Measurements from ENCODE around the gene CES3. TPM values are rescaled to one million over a fixed set of nuclear protein-coding genes. Genes with fewer than 3 reads are reported as not detected.
A peak's percentile ranks its signal among the peaks of the same experiment; 100 is the strongest.
"Not testable (repeated sequence)": the region's sequence is repeated elsewhere in the genome, so short reads cannot be mapped to it uniquely, and the experiment has no call there.

The CES3 gene
- total RNA-seq, 1 donor from 2014 or later, result 0.29 TPM

- no peak overlapping the region for H3K4me3 Mint-ChIP-seq
Observed at GRCh38 chr16:66953462-66954096, 7.5 kb upstream of the CES3 start.

GRCh38 chr16:66954097-66954659 lies 6.9 kb upstream of the CES3 start:
- intact Hi-C loops (cut with micrococcal nuclease), result loop anchor here (1.0 to 2.0 kb wide), 5 partner anchors 23 to 511 kb away; no protein-coding TSS in a partner anchor
- ChIA-PET CTCF (interaction anchor here (0.6 to 1.3 kb wide), 7 partner anchors 21 to 560 kb away, joined by 3 to 5 read pairs (median 3); no protein-coding TSS in a partner anchor), POLR2A (interaction anchor here (0.6 to 0.9 kb wide), 2 partner anchors 273 to 658 kb away, joined by 3 read pairs; partner anchors contain the start of gene TMEM208)
- Mint-ChIP-seq H3K27ac (no peak overlapping the region), H3K36me3 (ENCODE audit: low read depth) (no peaks in the 10 kb centered on the region), H3K9me3 (no peaks in the 10 kb centered on the region), H3K4me1 (no peaks in the 10 kb centered on the region), H3K27me3 (peaks cover 23% of the 10 kb centered on the region), H3K4me3 (no peak overlapping the region)
- ATAC-seq (ENCODE audit: low read depth) (peak; percentile 78), DNase-seq (peak; percentile 51)
- TF ChIP-seq CTCF (IDR thresholded peaks at IDR 0.05), result no peak

More at GRCh38 chr16:66953462-66954096, 7.5 kb upstream of the CES3 start:
- H3K9me3 Mint-ChIP-seq, result no peaks in the 10 kb centered on the region
- POLR2A ChIA-PET, result interaction anchor here (0.6 to 0.9 kb wide), 2 partner anchors 273 to 659 kb away, joined by 3 read pairs; partner anchors contain the start of gene TMEM208
- H3K27me3 Mint-ChIP-seq, result peaks cover 23% of the 10 kb centered on the region
- H3K27ac Mint-ChIP-seq, result no peak overlapping the region
- no peak for DNase-seq
- CTCF ChIA-PET, result interaction anchor here (1.0 to 1.3 kb wide), 5 partner anchors 22 to 561 kb away, joined by 3 to 5 read pairs (median 3); no protein-coding TSS in a partner anchor
- H3K4me1 Mint-ChIP-seq, result peaks cover 3% of the 10 kb centered on the region
- no peak for TF ChIP-seq CTCF (IDR thresholded peaks at IDR 0.05)
- H3K36me3 Mint-ChIP-seq (ENCODE audit: low read depth), result no peaks in the 10 kb centered on the region
- intact Hi-C loops (cut with micrococcal nuclease), result loop anchor here (1.0 to 2.0 kb wide), 5 partner anchors 23 to 511 kb away; no protein-coding TSS in a partner anchor
- ATAC-seq (ENCODE audit: low read depth), result no peak

- H3K4me3 Mint-ChIP-seq; H3K4me1 Mint-ChIP-seq; POLR2A ChIA-PET; DNase-seq; H3K36me3 Mint-ChIP-seq (ENCODE audit: low read depth); CTCF ChIA-PET; H3K27ac Mint-ChIP-seq; H3K9me3 Mint-ChIP-seq; ATAC-seq (ENCODE audit: low read depth): not testable (repeated sequence)
- intact Hi-C loops (cut with micrococcal nuclease), result loop anchor here (2.0 kb wide), 3 partner anchors 21 to 509 kb away; no protein-coding TSS in a partner anchor
- H3K27me3 Mint-ChIP-seq, result peaks cover 15% of the 10 kb centered on the region
Observed at GRCh38 chr16:66955363-66956153, 5.5 kb upstream of the CES3 start.

GRCh38 chr16:66956154-66956457 lies 5.0 kb upstream of the CES3 start:
- CTCF ChIA-PET; intact Hi-C loops (cut with micrococcal nuclease); ATAC-seq (ENCODE audit: low read depth); H3K4me3 Mint-ChIP-seq; DNase-seq; H3K36me3 Mint-ChIP-seq (ENCODE audit: low read depth); H3K4me1 Mint-ChIP-seq; H3K27ac Mint-ChIP-seq; H3K9me3 Mint-ChIP-seq: not testable (repeated sequence)
- peaks cover 13% of the 10 kb centered on the region for H3K27me3 Mint-ChIP-seq
- POLR2A ChIA-PET, result interaction anchor here (0.6 kb wide), 1 partner anchor 325 kb away, joined by 5 read pairs; no protein-coding TSS in a partner anchor

- DNase-seq (no peak), ATAC-seq (ENCODE audit: low read depth) (no peak)
- no peak overlapping the region for H3K27ac Mint-ChIP-seq
- H3K4me1 Mint-ChIP-seq, result peaks cover 14% of the 10 kb centered on the region
- POLR2A ChIA-PET, result interaction anchor here (0.7 kb wide), 1 partner anchor 108 kb away, joined by 6 read pairs; no protein-coding TSS in a partner anchor
- H3K4me3 Mint-ChIP-seq, result no peak overlapping the region
- intact Hi-C loops (cut with micrococcal nuclease), result no loop called here
- TF ChIP-seq CTCF (IDR thresholded peaks at IDR 0.05), result no peak
- H3K27me3 Mint-ChIP-seq, result peaks cover under 1% of the 10 kb centered on the region
- H3K9me3 Mint-ChIP-seq, result no peaks in the 10 kb centered on the region
- CTCF ChIA-PET, result interaction anchor here (1.2 kb wide), 1 partner anchor 196 kb away, joined by 3 read pairs; no protein-coding TSS in a partner anchor
- no peaks in the 10 kb centered on the region for H3K36me3 Mint-ChIP-seq (ENCODE audit: low read depth)
Observed at GRCh38 chr16:66958857-66959703, 2.0 kb upstream of the CES3 start.

All from activated B cell treated with CpG ODN at 0.5 μM for 24 hours (primary cell).